Measurements from ENCODE around the gene LRRC72.
A peak's percentile ranks its signal among the peaks of the same experiment; 100 is the strongest.
"Not testable (repeated sequence)": the region's sequence is repeated elsewhere in the genome, so short reads cannot be mapped to it uniquely, and the experiment has no call there.

LRRC72 gene

DNA sequence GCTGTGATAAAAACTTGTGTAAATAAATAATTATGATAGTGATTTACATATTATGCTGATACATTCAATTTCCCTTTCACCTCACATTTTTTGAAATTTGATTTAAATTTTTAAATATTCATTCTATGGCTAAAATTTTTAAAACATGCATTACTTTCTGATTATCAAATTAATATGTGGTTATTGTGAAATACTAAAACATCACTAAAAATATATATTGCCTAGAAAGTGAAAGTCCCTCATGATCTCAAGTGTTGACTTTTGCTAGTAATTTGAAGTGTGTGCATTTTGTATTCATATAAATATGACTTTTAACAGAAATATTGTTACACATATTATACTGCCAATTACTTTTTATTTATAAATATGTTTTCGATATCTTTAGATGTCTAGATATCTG is 3.1 kb downstream of the LRRC72 start:
- no peak for DNase-seq (ENCODE audit: low spot score)

DNA sequence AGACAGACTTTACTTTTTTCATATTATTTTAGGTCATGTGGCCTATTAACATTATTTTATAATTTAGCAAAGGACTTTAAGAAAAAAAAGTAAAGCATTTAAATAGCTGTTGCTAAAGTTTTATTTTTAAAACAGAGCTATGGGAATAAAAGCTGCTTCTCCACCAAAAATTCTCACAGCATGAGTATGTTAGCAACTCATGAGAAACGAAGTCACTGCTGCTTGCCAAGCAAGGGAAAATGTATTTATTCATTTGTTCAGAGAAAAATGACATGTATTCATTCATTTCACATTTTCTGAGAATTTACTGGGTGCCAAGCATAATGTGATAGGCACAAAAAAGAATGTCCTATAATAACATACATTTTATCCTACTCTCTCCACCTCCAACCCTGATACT is 5.1 kb downstream of the LRRC72 start:
- DNase-seq (ENCODE audit: low spot score): no peak

DNA sequence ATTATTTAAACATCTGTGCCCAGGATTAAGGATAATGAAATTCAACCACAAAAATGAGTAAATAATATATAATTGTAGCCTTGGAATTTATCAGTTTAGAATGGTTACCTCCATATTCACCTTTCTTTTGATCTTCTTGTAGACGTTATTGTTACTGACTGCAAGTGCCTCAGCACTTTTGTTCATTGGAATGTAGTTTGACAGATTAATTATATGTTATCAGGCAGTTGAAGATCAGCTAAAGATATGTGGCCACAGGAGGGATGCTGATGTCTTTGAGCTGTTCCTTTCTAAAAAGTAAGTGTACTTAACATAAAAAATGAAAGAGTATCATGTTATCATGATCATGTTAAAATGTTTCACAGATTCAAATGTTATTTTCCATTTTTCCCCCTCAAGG is 5.6 kb downstream of the LRRC72 start:
- no peak for DNase-seq (ENCODE audit: low spot score)

DNA sequence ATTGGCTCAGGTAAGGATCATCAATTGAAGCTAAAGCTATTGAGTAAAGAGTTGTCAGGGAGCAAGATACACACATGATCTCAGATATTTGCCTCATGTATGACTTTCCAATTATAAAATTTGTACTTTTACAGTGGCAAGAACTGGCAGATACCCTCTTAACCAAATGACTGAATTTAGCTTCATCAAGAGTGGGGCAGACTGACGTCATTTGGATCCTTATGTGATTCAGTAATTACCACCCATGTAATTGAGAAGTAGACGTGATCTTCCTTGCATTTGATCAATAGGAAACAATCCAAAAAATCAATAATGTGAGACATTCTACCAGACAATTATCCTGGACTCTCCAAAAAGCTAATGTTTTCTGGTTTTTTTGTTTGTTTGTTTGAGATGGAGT is 8.9 kb downstream of the LRRC72 start:
- no peak for DNase-seq (ENCODE audit: low spot score)

DNA sequence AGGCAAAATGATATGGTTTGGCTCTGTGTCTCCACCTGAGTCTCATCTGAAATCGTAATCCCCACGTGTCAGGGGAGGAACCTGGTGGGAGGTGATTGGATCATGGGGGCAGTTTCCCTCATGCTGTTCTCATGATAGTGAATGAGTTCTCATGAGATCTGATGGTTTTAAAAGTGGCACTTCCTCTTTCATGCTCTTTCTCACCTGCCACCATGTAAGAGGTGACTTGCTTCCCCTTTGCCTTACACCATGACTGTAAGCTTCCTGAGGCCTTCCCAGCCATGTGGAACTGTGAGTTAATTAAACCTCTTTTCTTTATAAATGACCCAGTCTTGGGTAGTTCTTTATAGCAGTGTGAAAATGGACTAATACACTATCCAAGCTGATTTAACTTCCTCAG is 13.9 kb downstream of the LRRC72 start:
- not testable (repeated sequence) for DNase-seq (ENCODE audit: low spot score)

DNA sequence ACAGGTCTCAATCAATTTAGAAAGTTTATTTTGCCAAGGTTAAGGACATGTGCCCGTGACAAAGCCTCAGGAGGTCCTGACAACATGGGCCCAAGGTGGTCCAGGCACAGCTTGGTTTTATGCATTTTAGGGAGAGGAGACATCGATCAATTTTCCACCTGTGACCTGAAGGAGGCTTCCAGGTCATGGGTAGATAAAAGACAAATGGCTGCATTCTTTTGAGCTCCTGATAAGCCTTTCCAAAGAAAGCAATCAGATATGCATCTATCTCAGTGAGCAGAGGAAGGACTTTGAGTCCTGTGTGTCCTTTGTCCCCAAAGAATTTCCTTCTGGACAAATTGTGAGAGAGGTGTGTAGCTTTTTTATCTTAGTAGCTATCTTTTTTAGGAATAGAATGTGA is 15.8 kb downstream of the LRRC72 start:
- DNase-seq (ENCODE audit: low spot score): no peak

DNA sequence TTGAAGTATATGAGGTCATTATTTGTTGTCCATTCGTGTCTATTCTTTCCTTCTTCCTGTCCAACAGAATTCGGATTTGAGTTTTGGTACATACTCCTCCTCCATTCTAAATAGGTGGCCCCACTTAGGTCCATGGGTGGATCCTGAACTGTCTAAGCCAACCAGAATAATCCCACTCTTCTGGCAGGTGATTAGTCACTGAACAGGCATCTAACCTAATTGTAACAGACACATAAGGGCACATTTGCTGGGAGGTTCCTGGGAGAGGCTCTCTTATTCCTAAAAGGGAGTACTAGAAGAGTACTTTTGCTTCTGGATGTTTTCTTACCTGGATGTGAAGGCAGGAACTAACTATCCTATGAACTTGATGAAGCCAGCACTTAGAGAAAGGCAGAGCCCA is 16.8 kb downstream of the LRRC72 start:
- DNase-seq (ENCODE audit: low spot score): no peak

DNA sequence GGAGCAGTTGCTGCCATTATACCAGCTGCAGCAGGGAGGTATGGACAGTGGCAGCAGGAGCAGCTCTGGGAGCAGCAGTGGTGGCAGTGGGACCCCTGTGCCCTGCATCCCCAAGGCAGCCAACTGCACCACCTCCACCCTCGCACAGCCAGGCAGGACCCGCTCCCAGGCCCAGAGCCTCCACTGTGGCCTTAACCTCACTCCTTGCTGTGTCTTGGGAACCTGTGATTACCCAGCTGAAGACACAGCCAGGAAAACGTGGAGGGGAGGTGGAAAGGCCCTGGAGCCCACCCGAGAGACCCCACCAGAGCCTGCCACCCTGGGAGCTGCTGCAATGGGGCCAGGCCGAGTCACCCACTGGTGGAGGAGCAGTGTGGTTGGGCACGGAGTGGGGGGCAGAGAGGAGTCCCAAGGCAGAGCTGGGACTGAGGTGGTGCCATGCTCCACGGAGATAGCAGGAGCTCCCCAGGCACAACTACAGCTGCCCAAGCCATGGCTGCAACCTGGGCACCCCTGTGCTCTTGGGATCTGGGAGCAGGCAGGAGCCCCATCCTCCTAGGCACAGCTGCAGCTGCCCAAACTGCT is 20.4 kb downstream of the LRRC72 start:
- DNase-seq (ENCODE audit: low spot score): no peak

DNA sequence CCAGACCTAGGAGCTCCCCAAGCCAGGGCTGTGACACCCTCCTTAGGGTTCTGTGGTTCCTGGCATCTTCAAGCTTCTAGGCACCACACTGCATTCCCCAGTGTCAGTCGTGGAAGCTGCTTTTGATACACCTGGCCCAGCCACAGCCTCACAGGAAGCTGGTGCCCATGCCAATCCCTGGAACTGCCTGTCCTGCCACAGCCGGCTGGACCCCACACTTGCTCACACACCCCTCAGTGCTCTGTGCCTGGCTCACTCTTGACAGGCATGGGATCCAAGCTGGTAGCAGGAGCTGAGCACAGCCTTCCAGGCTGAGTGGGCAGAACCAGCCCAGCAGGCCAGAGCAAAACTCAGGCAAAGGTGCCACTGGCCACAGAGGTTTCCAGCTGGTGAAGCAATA is 21.8 kb downstream of the LRRC72 start:
- no peak for DNase-seq (ENCODE audit: low spot score)

DNA sequence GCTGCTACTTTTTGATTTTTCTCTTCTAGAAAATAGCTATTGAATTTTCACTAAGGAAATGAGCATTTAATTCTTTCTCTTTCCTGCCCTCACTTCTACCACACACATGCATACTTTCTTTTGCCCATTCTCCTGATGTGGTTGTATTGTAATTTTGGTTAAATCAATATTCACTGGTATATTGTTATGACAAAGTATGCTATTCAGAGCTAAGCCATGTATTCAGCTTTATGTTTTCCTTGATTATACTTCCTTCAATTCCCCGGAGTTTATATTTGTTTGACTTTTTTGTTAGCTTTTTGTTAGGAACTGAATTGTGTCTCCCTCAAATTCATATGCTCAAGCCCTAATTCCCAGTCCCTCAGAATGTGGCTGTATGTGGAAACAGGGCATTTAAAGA is 24.0 kb downstream of the LRRC72 start:
- DNase-seq (ENCODE audit: low spot score): no peak

DNA sequence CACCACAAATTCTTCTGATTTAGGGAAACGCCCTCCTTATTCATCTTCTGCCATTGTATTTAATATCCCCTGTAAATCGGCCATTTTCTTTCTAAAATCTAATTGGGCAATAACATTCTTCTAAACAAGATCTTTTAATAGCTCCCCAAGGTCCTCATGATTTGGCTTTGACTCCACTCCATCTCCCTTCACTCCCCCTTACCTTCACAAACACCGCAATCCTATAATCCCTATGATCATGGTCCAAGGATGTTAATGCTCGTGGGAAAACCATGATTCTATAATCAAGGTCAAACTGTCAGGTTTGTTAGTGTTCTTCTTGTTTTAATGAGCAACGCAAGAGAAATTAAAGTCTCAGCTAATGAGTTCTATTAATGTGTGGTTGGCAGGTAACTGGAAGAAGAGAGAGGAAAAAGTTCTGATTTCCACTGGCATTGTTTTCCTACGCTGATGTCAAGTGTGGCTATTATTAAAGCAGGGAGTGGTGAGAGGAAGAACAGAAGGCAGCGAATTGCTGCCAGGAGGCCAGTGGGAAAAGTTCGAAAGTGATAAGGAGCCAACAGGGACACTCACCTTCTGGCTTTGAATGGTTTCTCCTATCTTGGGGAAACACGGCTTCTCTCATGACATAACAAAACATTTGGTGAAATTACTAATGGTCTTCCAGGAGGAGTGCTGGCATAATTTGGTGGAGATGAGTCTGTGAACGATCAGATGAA is 28.1 kb downstream of the LRRC72 start:
- DNase-seq (ENCODE audit: low spot score): no peak

DNA sequence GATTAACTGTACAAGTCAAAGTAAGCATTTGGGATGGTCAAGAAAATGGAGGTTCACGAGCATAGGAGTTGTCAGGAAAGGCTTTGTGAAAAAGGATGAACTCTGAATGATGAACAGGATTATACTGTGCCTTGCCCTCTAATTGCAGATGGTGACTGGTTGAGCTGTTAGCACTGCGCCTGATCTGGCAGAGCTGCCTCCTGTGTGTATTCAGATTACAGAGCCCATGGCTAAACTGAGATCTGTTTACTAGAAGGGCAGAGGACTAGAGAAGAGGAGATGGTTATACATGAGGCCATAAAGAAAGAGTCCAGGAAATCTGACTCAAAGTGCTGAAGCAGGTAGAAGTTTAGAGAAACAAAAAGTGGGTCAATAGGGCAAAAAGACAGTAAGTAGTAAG is 29.7 kb downstream of the LRRC72 start:
- no peak for DNase-seq (ENCODE audit: low spot score)

DNA sequence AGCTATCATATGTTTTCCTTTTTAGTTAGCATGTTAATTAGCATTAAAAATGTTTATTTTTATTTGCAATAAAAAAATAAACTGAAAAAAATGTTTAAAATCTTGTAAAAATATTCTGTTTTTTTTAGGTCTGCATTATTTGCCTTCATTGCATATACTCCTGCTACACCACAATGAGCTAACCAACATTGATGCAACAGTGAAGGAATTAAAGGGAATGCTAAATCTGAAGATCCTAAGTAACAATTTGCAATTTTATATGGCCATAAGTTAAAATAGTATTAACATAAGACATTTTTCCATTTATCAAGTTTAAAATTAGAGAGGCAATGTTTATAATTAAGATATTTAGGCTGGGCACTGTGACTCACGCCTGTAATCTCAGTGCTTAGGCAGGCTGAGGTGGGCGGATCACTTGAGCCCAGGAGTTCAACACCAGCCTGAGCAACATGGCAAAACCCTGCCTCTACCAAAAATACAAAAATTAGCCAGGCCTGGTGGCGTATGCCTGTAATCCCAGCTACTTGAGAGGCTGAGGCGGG is 32.2 kb downstream of the LRRC72 start:
- DNase-seq (ENCODE audit: low spot score): no peak

DNA sequence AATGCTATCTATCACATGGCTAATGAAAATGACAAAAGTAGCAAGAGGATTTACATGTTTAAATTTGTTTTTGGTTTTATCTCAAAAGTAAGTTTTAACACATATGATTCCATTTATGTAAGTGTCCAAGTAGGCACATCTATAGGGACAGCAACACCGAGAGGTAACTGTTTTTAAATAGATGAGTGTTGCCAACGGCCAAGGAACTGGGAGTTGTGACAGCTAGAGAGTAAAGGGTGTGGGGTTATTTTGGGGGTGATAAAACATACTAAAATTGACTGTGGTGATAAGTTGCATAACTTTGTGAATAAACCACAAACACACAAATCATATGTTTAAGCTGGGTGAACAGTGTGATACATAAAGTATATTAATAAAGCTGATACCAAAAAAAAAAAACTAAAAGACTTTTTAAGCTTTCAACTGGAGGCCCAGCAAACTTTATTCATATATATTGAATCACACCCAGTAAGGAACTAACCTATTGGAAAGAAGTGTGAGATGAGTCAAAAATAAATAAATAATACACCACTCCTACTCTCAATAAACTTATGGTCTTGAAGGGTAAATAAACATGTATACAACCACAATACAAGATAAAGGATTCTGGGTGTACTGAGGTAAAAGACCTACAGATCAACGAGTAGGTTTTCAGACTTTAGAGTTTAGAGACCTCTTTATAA is 33.0 kb downstream of the LRRC72 start:
- no peak for DNase-seq (ENCODE audit: low spot score)

DNA sequence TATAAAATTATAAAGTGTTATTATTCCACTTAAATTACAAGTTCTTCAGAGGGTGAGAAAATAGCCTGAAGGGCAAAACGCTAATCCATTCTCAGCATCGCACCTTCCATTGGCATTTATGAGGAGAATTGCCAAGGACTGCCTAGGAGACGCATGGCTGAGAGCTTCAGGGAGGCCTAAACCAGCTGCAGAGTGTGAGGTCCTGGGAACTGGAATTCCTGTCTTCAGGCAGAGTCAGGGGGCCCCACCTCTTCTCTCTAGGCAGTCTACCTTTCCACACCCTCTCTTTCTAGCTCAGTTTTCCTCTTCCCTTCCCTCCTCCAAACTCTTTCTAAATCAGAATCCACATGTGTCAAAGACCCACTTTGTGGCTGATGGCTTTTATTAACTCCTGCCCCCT is 35.3 kb downstream of the LRRC72 start:
- no peak for DNase-seq (ENCODE audit: low spot score)

DNA sequence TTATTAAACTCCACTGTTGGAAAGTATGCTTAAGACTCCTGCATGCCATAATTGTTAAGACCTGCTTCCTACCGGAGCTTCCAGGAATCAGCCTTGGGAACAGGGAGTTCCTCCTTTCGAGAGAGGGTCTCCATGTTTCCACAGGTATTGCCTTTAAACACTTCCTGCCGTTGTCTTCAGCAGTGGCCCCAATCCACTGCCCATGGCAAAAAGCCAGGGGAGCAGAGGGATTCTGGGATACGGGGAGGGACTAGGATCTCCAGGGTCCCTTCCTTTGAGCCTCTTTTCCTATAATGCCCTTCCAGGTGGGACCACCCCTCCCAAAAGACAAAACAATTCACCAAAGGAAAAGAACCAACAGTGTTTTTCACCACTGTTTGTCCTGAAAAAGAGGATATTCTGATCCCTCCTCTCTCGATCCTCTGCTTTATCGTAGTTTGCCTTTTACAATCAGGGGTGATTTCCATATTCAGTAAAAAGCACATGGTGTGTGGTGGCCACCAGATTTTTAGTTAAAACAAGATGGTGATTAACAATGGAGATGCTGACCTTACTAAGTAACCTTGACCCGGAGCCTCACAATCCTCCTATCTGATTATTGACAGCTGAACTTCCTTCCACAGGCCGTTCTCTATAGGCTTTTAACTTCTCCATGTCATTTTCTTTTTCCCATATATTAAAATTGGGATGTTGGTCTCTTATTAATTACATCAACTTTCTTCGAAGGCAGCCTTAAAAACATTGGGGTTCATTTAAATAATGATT is 36.0 kb downstream of the LRRC72 start:
- DNase-seq (ENCODE audit: low spot score): no peak

DNA sequence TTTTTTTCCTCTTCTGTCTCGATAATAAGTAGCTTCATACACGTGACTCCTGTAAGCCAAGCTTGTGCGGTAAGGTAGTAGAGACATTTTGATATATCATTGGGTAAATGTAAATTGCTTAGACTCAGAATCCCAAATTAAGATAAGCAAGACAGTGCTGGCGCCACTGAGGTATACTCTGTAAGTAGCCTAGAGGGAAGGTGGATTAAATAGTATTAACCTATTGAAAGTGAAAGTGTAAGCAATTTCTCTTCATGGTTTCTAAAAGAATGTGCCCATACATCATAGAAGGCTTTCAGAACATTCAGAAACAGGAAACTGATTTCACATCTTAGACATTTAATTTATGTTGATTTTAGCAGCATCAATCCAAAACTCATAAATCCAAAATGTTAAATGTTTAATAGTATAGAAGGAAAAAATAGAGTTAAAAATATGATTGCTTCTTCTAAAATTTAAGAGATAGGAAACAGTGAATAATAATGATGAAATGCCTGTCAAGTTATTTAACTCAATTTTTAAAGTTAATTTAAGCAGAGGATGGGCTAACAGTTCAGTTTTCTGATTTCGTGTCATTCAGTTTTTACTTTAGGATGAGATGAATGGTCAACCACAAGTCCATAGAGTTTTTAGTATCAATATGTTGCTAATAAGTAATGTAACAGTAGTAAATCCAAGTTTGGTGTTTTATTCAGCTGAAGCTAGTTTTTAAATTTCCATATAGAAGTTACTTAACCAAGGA is 36.8 kb downstream of the LRRC72 start:
- no peak for DNase-seq (ENCODE audit: low spot score)

DNA sequence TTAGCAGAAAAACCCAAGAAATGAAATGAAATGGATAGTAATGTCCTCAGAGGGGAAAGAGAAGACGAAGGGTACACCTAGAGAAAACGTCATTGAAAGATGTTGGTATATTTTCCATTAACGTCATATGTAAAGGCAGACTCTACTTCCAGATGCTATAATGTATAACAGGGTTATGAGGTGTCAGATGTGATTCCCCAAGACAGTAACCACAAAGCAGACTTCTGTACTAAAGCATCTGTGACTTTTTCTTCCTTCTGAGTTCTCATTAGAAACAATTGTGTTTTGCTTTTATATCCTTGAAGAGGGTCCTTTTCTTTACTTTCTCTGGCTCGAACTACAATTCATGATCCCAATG is 37.4 kb downstream of the LRRC72 start:
- DNase-seq (ENCODE audit: low spot score): no peak

DNA sequence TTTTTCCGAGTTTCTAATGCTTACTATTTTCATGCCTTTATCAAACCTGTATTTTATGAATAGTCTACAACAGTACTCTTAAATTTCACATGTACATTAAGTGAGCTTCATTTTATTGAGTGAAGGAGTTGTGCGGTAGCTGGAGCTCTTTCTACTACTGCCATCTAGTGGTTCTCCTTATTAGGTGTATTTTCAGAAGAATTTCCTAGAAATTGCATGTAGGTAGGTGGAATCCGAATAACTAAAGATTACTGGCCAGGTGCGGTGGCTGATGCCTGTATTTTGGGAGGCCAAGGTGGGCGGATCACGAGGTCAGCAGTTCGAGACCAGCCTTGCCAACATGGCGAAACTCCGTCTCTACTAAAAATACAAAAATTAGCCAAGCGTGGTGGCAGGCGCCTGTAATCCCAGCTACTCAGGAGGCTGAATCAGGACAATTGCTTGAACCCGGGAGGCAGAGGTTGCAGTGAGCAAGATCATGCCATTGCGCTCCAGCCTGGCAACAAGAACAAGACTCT is 38.3 kb downstream of the LRRC72 start:
- peak; percentile 47 for DNase-seq (ENCODE audit: low spot score)

DNA sequence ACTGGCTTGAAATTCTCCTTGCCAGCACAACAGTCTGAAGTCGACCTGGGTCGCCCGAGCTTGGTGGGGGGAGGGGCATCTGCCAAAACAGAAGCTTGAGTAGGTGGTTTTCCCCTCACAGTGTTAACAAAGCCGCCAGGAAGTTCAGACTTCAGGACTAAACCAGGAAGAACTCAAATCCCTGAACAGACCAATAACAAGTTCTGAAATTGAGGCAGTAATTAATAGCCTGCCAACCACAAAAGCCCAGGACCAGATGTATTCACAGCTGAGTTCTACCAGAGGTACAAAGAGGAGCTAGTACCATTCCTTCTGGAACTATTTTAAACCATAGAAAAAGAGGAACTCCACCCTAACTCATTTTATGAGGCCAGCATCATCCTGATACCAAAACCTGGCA is 45.3 kb downstream of the LRRC72 start:
- DNase-seq (ENCODE audit: low spot score): no peak

DNA sequence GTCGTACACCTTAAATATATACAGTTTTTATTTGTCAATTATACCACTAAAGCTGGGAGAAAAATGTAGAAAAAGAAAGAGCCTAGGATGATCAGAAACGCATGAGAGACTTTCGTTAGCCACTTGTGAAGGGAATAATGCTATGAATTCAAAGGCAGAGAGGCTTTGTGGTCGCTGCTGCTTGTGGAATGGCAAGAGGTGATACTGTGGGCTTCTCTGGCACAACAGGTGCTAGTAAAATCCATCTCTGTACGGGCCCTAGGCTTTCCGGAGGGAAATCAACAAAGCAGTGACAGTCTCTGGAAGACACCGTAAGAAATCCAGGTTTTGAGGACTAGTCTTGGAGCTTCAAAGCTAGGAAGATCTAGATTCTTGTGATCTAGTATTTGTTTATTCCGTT is 52.6 kb downstream of the LRRC72 start:
- no peak for DNase-seq (ENCODE audit: low spot score)

DNA sequence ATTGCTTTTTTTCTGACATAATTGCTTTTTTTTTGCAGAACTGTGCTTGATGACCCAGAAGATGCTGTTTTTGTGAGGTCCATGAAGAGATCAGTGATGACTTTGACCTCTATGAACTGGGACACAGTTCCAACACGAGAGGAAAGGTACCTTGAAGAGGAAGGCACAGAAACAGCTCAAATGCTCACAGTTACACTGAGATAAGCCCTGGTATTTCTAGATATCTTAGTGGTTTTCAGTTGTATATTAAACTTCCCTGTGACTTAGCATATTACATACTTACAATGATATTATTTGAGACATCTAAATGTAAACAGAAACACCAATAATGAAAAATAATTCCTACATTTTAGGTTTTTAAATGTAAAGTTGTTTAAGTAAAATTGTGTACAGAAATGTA is 54.7 kb downstream of the LRRC72 start:
- DNase-seq (ENCODE audit: low spot score): no peak

Data from putamen (tissue), 1 donor.